GM10847 (cell line): ENCODE data around the gene VAV2.

ENCODE experiments used
- POLR2A ChIP-seq: IDR thresholded peaks from 2 replicates; pipeline ENCODE4 v1.6.1; 2011; ENCODE audit not compliant: insufficient read length; ENCODE audit errors: extremely low read depth

The VAV2 gene

DNA sequence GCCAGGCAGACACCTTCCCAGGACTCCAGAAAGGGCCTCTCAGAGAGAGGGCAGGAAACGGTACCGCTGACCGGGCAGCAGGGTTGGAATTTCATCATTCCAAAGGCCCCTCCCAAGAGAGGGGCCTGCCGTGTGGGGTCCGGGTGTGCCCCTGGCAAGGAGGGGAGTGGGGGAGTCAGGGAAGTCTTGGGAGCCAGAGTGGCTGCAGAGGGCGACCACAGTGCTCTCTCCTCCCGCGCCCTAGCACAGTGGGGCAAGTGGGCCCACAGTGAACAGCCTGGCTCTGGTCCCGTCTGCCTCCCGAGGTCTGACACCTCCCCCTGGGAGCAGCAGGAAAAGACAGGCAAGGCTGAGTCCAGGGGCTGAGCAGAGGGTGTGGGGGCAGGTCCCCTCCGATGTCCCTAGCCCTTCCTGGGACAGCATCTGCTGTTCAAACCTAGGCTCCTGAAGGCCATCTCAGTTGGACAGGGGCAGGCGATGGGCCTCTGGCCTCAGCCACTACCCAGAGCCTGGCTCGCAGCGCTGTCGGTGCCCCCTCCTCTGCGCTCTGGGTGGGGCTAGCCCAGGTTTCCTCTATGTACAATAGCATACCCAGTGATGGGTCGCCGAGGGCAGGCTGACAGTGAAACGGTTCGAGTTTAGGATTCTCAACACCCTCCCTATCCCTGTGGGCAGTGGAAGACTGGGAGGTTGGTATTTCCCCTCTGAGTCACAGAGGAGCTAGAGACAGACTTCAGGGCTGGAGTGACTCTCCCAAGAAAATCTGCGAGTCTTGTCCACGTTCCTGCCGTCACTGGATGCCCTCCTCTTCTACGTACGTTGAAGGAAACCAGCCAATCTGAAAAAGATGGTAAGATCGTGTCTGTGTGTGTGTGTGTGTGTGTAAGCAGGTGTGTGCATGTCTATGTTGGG lies 228.6 kb downstream of the VAV2 start:
- no peak for TF ChIP-seq POLR2A

DNA sequence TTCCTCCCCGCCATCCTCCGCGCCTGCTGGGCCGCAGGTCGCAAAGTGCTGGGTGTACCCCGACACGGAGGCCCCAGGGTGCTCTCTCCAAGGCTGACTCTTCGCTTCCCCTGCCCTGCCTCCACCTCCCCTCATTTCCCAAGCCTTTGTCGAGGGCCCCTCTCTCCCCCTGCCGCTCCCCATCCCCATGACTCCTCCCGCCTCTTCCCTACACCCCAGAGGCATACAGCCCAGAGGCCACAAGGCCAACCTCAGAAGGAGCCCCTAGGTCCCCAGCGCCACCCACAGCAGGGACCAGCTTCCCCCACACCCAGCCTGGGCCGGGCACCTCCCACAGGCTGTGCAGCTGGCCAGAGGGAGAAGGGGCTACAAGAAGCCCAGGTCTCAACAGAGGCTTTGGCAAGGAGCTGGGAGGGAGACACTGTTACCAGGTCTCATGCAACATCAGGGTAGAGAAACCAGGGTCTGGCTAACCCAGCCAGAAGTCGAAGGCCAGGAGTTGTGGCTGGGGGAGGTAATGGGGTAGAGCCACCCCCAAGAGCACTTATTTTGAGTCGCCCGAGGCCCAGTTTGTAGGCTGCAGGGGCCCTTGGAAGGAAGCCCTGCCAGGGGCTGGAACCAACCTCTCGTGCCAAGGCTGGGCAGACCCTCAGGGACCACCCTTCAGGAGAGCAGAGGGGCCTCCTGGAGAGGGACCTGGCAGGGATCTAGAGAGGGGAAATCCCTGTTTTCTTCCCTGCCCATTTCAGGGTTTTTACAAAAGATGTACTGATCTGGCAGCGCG lies 229.4 kb downstream of the VAV2 start:
- TF ChIP-seq POLR2A: no peak

DNA sequence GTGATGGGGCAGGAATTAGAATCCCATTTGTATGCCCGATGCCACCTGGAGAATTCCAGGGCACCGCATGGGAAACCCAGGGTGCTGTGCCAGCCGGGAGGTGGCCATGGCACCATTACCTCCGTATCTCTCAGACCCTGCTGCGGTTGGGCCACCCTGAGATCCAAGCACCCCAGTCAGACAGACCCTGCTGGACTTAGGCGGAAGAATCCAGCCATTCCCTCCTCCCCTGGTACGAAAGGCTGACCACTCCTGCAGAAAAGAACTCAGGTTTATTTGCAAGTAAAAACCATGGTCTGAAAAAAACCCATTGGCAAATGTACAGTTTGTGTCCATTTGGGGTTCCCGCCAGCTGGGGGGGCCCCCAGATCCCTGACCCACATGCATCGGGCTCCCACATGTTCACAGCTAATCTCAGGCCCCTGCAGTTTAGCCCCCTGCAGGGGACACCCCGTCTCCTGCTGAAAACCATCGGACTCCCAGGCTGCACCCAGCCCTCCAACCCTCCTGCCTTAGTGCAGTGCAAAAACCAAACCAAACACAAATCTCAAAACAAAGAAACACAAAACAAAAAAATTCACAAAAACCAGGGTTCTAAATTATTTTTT lies 230.4 kb downstream of the VAV2 start:
- TF ChIP-seq POLR2A: no peak

DNA sequence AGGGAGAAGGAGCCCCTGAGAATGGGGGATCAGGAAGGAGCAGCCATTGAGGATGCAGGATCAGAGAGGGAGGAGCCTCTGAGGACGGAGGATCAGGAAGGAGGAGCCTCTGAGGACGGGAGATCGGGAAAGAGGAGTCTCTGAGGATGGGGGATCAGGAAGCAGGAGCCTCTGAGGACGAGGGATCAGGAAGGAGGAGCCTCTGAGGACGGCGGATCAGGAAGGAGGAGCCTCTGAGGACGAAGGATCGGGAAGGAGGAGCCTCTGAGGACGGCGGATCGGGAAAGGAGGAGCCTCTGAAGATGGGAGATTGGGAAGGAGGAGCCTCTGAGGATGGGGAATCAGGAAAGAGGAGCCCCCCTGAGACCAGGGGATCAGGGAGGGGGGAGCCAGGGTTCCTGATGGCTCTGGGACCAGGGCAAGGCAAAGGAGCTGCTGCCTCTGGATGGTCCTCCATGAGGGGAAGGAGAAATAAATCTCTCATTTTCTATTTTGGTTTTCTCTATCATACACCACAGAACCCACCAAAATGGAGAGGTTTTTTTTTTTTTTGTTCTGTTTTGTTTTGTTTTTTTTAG lies 231.3 kb downstream of the VAV2 start:
- no peak for TF ChIP-seq POLR2A

DNA sequence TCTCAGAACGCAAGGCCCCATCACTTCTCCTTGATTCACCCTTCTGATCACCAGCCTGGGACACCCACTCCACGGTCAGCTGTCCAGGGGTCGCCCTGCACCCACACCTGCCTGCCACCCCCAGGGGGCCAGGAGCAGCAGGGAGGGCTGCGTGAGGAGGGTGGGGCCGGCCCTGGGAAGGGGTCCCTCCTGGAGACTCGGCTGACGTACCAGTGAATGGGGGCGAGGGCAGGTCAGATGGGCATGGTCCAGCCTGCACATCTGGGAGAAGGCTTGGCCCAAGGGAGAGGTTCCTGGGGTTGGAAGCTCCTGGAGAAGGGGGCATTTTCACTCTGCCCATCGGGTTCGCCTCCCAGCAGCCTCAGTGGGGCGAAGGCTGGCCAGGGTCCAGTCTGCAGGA lies 232.2 kb downstream of the VAV2 start:
- TF ChIP-seq POLR2A: no peak

DNA sequence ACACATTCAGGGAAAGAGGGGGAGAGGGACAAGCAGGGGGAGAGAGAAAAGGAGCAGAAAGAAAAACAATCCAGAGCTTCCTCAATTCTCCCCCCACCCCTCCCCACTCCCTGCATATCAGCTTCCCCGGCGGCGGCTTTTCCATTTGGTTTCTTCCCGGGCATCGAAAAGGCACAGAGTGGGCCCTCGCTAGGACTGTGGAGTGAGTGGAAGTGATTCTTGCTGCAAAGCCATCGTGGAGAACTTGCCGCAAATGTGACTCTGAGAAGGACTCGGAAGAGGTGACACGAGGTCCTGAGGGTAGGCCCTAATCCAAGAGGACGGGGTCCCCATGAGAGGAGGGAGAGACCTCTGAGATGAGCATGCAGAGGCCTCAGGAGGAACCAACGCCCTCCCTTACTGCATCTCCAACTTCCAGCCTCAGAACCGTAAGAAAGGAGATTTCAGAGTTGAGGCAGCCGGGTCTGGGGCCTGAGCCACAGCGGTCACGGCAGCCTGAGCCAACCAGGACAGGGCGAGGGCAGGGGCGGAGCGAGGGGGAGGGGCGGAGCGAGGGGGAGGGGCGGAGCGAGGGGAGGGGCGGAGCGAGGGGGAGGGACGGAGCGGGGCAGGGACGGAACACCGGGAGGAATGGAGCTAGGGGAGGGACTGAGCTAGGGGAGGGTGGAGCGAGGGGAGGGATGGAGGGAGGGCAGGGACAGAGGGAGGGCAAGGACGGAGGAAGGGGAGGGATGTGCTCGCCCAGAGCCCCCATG lies 232.8 kb downstream of the VAV2 start:
- TF ChIP-seq POLR2A: no peak

DNA sequence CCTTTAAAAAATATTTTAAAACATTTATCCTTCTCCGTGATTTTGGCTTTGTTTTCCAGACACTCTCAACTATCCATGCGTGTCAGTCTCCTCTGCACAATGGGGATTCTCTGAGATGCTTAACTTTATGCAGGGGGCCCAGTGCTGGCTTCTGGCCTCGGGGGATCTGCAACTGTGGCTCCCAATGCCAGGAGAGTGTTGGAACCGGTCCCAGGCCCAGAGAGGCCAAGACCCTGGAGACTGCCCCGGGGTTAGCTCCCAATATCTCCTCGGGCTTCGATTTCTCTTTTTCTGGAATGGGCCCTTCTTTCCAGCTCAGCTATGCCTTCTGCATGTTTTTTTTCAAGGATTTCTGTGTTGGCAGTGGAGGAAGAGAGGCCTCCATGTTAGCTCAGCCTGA lies 233.9 kb downstream of the VAV2 start:
- no peak for TF ChIP-seq POLR2A

DNA sequence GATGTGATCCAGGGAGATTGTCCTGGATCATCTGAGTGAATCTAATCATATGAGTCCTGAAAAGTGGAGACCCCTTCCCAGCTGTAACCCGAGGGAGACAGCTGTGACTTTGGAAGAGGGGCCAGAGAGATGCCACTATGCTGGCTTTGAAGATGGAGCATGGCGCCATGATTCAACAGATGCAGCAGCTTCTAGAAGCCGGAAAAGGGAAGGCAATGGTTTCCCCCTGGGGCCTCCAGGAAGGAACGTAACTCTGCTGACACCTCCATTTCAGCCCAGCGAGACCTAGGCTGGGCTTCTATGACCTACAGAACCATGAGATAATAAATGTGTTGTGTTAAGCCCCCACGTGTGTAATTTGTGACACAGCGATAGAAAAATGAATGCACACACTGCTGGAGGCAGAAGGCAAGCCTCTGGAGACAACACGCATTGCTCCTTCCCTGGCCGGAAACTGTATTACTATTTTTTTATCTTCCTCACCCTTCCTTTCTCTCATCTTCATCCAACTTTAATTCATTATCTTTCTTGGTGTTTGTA lies 237.4 kb downstream of the VAV2 start:
- no peak for TF ChIP-seq POLR2A

DNA sequence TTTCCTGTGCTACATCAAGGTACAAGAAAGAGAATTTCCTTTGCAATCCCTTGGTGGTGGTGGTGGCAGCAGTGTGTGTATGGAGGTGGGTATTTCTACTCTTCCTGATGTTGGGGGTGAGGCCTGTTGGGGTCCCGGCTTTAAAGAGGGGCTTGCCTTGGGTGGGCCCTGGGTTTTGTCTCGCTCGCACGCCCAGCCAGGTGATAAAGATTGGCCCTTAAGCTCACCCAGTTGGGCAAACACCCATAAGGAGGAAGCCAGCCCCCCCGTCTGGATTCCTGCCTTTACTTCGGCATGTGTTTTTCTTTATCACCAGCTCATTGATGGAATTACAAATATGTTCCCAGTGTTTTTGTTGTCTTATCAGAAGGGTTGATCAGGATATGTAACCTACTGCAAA lies 237.9 kb downstream of the VAV2 start:
- TF ChIP-seq POLR2A: no peak

DNA sequence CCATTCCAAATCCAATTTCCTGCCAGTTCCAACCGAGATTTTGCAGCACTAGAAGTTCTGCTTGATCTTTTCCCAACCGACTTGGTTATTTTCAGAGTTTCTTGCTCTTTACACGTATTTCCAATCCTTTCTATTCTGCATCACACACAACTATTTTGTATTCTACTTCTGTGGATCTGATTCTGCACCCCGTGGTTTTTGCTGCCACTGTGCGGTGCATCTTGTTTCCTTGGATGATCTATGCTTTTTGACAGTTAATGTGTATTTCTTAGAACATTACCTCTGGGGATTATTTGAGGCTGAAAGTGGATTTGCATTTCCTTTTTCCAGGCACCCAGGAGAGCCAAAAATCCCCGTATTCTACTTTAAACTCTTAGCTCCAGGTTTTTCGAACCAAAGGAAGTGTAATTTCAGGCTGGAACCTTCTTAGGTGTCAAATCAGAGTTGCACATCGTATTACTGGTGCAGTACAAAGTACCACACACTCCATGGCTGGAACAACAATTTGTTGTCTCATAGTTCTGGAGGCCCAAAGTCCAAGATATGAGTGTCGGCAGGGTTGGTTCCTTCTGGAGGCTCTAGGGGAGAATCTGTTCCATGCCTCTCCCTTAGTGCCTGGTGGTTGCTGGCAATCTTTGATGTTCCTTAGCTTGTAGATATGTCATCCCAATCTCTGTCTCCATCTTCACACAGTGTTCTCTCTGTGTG lies 239.2 kb downstream of the VAV2 start:
- no peak for TF ChIP-seq POLR2A

DNA sequence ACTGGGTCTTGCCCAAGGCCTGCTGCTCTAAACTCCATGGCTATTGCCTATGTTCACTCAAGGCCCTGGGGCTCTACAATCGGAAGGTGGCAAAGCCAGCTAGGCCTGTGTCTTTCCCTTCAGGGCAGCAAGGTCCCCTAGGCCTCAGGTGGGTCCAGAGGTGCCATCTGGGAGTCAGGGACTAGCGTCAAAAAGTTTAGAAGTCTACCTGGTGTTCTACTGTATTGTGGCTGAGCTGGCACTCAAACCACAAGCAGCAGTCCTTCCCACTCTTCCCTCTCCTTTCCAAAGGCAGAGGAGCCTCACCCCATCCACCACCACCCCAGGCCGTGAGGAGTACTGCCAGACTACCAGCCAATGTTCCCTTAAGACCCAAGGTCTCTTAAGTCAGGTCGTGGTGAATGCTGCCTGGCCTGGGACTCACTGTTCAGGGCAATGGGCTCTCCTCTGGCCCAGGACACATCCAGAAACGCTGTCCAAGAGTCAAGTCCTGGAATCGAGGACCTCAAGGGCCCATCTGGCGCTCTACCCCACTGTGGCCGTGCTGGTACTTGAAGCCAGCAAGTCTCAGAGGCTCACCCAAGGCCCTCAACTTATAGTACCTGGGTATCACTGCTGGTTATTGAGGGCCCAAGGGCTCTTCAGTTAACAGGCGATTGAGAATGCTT lies 241.0 kb downstream of the VAV2 start:
- no peak for TF ChIP-seq POLR2A

DNA sequence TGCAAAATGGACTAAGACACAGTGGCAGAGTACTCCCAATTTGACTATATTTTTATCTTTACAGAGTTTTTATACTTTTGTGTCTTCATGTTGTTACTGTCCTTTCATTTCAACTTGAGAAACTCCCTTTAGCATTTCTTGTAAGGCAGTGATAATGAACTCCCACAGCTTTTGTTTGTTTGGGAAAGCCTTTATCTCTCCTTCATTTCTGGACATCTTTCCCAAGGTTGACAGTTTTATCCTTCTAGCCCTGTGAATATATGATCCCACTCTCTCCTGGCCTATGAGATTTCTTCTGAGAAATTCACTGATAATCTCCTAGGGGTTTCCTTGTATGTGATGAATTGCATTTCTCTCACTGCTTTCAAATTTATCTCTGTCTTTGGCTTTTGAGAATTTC lies 244.8 kb downstream of the VAV2 start:
- no peak for TF ChIP-seq POLR2A

DNA sequence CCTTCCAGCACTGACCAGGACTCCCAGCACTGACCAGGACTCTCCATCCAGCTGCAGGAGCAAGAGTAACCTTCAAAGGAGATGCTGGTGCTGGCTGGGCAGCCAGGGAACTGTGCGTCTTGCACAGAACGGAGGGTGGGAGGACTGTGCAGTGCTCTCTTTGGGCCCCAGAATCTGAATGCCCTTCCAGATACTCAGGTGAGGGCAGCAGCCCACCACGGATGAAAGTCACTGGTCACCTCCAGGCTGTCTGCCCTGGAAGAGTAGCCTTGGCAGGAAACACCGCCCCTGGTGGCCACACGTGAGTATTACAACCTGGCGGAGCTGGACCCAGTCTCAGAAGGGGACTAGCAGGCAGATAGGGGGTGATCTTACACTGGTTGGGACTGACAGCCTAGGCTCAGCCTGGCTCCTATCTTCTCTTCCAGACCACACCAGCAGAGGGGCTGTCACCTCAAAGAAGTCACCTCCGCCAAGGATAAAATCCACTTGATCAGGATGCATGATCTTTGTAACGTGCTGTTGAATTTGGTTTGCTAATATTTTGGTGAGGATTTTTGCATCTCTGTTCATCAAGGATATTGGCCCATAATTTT lies 249.2 kb downstream of the VAV2 start:
- no peak for TF ChIP-seq POLR2A

DNA sequence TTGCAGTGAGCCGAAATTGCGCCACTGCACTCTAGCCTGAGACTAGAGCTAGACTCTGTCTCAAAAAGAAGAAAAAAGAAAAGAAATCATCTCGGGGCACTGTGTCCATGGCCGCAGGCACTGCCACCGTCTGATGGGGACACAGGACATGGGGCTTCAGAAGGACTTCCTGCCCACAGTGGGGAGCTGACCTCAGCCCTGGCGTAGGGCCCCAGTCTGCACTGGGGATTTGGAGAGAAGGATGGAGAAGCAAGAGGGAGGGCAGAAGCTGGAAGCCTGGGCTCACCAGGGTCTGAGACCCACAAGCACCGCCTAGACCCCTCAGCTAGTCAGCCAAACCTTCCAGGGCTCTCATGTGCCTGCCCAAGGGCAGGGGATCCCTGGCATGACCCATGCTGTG lies 249.9 kb downstream of the VAV2 start:
- no peak for TF ChIP-seq POLR2A

DNA sequence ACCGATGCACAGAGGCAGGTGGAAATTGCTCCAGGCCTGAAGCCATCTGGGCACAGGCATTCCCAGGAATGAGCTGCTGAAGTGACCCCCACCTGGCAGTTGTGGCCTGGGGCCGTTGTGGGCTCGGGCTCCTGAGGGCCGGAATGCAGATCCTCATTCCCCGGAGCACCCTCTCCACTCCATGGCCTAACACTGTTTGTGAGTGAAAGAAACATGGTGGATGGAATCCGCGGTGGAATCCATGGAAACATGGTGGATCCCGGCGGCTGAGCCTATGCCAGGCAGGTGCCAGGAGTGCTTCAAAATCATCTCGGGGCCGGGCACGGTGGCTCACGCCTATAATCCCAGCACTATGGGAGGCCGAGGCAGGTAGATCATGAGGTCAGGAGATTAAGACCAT lies 250.4 kb downstream of the VAV2 start:
- TF ChIP-seq POLR2A: no peak
